Psoas muscle (tissue), 8 donors: ENCODE measurements around the gene HOMER1. TPM values are rescaled to one million over a fixed set of nuclear protein-coding genes. Genes with fewer than 3 reads are reported as not detected.

Experiments
- ATAC-seq, 4 donors: fragments of 200-7000 bp; cut with Tn5 transposase; one replicate each; pipeline ENCODE4 v1.9.1; 2020; ENCODE audit warnings: moderate library complexity in 3 of 4, mild to moderate bottlenecking in 2 of 4
- DNase-seq, 2 donors: peaks; one replicate each; pipeline ENCODE4 v3.0.0-alpha.2; 2020
- H3K27ac ChIP-seq: fragments of 200-600 bp; one replicate; pipeline ENCODE4 v1.8.0; 2022
- H3K27me3 ChIP-seq, 3 donors: fragments of 200-600 bp in 1 of 3; one replicate each; pipeline versions ENCODE4 v1.6.1 to v1.8.0; 2013 to 2022; ENCODE audit warnings: low read length in 2 of 3, mild to moderate bottlenecking in 2 of 3, moderate library complexity in 1 of 3; ENCODE audit not compliant: insufficient read depth in 3 of 3
- H3K36me3 ChIP-seq, 2 donors: fragments of 200-600 bp in 1 of 2; one replicate each; pipeline versions ENCODE4 v1.6.1 to v1.8.0; 2013 to 2022; ENCODE audit warnings: low read depth in 1 of 2, mild to moderate bottlenecking in 1 of 2, moderate library complexity in 1 of 2; ENCODE audit not compliant: insufficient read depth in 1 of 2
- H3K4me1 ChIP-seq: fragments of 200-600 bp; one replicate; pipeline ENCODE4 v1.8.0; 2022
- H3K4me3 ChIP-seq: fragments of 200-600 bp; one replicate; pipeline ENCODE4 v1.8.0; 2022; ENCODE audit warnings: mild to moderate bottlenecking
- H3K9me3 ChIP-seq: fragments of 200-600 bp; one replicate; pipeline ENCODE4 v1.8.0; 2022
- WGBS, 3 donors: extraction: QIAGEN DNeasy Blood & Tissue Kit; methylation state at CpG; one replicate each; pipeline versions ENCODE4 v1.1.6 to v1.1.7; 2013; 5-methylcytosine and 5-hydroxymethylcytosine counted together
- intact Hi-C, 2 donors: fragments of 100-400 bp; cut with DNase I; formaldehyde crosslinking; loops; one replicate each; pipeline versions ENCODE4 v1.11.0 to v1.14.2; 2022
- polyA plus RNA-seq, 3 donors: library from polyadenylated mRNA; stranded (reverse); fragments of 200-250 nt; gene quantifications; one replicate each; pipeline ENCODE4 v1.2.3, GENCODE V29; 2013
- total RNA-seq, 4 donors: library from RNA; stranded (reverse); fragmentation: NEBNext Ultra II Directional in 2 of 4; extraction: Animal tissue kit (Norgen Biotek cat#: 25700) in 2 of 4; gene quantifications; one replicate each; pipeline versions ENCODE4 v1.2.1 to v1.2.4, GENCODE V29; 2021 to 2023
- TF ChIP-seq, protein P1 (sequence below): fragments of 200-600 bp; IDR thresholded peaks from one replicate; pipeline ENCODE4 v1.8.0; 2022; ENCODE audit warnings: antibody characterized with exemption
- donor health status: healthy with polysubstance abuse.
- donor health status: DM: no; HTN: no; CAD: no; lungs with moderate emphysema.
- donor health status: Bipolar disorder and iron deficiency.
- donor health status: healthy.
- donor health status: DM: yes; HTN: yes; CAD: no.
- donor health status: DM: no; HTN: no; CAD: no.
- donor health status: DM: no; HTN: no; CAD: no.
- donor health status: DM: yes; HTN: yes; CAD: no.

Gene HOMER1
- total and polyA plus RNA-seq, 7 donors, result 3.2 to 52.4 (median 34.3) TPM

- Histone ChIP-seq H3K27ac (no peak overlapping the region), H3K4me1 (no peaks in the 10 kb centered on the region), H3K4me3 (no peak overlapping the region), H3K27me3 (no peaks in the 10 kb centered on the region), H3K36me3 (no peaks in the 10 kb centered on the region), H3K9me3 (no peaks in the 10 kb centered on the region)
- intact Hi-C loops, result no loop called here
- ATAC-seq (no peak), DNase-seq (no peak)
- TF ChIP-seq, protein P1, sequence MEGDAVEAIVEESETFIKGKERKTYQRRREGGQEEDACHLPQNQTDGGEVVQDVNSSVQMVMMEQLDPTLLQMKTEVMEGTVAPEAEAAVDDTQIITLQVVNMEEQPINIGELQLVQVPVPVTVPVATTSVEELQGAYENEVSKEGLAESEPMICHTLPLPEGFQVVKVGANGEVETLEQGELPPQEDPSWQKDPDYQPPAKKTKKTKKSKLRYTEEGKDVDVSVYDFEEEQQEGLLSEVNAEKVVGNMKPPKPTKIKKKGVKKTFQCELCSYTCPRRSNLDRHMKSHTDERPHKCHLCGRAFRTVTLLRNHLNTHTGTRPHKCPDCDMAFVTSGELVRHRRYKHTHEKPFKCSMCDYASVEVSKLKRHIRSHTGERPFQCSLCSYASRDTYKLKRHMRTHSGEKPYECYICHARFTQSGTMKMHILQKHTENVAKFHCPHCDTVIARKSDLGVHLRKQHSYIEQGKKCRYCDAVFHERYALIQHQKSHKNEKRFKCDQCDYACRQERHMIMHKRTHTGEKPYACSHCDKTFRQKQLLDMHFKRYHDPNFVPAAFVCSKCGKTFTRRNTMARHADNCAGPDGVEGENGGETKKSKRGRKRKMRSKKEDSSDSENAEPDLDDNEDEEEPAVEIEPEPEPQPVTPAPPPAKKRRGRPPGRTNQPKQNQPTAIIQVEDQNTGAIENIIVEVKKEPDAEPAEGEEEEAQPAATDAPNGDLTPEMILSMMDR, result no peak
These were observed 100.8 kb downstream of the HOMER1 start for GRCh38 chr5:79413112-79413511.

- ATAC-seq (no peak), DNase-seq (no peak)
- Histone ChIP-seq H3K4me1 (no peaks in the 10 kb centered on the region), H3K36me3 (peaks cover 0 to 6% of the 10 kb centered on the region in 2 donors), H3K4me3 (no peak overlapping the region), H3K27me3 (no peaks in the 10 kb centered on the region), H3K27ac (no peak overlapping the region), H3K9me3 (no peaks in the 10 kb centered on the region)
- TF ChIP-seq, protein P1, result no peak
- intact Hi-C loops, result no loop called here
These were observed 105.9 kb downstream of the HOMER1 start for GRCh38 chr5:79408028-79408427.

DNA sequence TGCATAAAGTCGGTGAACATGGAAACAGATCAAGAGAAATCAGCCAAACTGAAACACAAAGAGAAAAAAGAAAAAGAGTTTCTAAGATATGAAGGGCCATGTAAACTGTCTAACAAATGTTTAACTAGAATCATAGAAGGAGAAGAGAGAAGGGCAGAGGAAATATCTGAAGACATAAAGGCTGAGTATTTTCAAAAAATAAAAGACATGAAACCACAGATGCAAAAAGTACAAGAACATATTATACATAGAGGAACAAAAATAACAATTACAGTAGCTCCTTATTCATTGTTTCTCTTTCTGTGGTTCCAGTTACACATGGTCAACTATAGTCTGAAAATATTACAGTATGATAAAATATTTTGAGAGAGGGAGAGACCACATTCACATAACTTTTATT, 106.3 kb downstream of the HOMER1 start:
- ATAC-seq (no peak), DNase-seq (no peak)
- 89 to 98% (median 96%) methylated on average over 1 of the region's 1 CpG for WGBS, 3 donors
- intact Hi-C loops, result no loop called here
- TF ChIP-seq, protein P1, result no peak
- H3K27me3 ChIP-seq, result no peaks in the 10 kb centered on the region
- no peaks in the 10 kb centered on the region for H3K4me1 ChIP-seq
- peaks cover 0 to 6% of the 10 kb centered on the region in 2 donors for H3K36me3 ChIP-seq
- no peak overlapping the region for H3K4me3 ChIP-seq
- H3K27ac ChIP-seq, result no peak overlapping the region
- no peaks in the 10 kb centered on the region for H3K9me3 ChIP-seq

GRCh38 chr5:79401216-79401615, 112.7 kb downstream of the HOMER1 start:
- Histone ChIP-seq H3K27ac (no peak overlapping the region), H3K9me3 (no peaks in the 10 kb centered on the region), H3K27me3 (no peaks in the 10 kb centered on the region), H3K36me3 (peaks cover 0 to 17% of the 10 kb centered on the region in 2 donors), H3K4me3 (no peak overlapping the region), H3K4me1 (no peaks in the 10 kb centered on the region)
- 86 to 95% (median 88%) methylated on average over 5 of the region's 5 CpGs for WGBS, 3 donors
- intact Hi-C loops, result no loop called here
- TF ChIP-seq, protein P1, result no peak
- DNase-seq, result no peak
- no peak for ATAC-seq

DNA sequence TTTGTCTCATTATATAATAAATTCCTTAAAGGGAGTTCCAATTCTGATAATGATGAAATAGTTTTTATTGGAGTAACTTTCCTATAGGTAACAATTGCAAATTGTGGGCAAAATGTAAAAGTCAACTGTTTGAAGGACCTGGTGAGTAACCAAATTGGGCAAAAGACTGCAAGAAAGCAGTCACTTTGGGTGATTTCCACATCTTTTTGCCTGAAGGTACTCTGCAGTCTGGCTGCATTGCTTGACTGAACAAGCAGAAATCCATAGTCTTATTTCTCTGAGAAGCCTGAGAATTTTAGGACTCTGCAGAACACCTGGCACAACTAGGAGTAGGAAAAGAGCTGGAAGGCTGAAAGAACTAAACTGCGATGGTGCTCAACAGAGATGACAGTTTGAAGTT, 114.9 kb downstream of the HOMER1 start:
- Histone ChIP-seq H3K4me1 (no peaks in the 10 kb centered on the region), H3K27me3 (no peaks in the 10 kb centered on the region), H3K36me3 (peaks cover 0 to 39% of the 10 kb centered on the region in 2 donors), H3K4me3 (no peak overlapping the region), H3K27ac (no peak overlapping the region), H3K9me3 (no peaks in the 10 kb centered on the region)
- ATAC-seq (no peak), DNase-seq (no peak)
- WGBS, 3 donors, result 94 to 100% (median 98%) methylated on average over 1 of the region's 1 CpG
- TF ChIP-seq, protein P1, result no peak
- intact Hi-C loops, result no loop called here
